ENCODE results near the gene NR1H4.

DNA sequence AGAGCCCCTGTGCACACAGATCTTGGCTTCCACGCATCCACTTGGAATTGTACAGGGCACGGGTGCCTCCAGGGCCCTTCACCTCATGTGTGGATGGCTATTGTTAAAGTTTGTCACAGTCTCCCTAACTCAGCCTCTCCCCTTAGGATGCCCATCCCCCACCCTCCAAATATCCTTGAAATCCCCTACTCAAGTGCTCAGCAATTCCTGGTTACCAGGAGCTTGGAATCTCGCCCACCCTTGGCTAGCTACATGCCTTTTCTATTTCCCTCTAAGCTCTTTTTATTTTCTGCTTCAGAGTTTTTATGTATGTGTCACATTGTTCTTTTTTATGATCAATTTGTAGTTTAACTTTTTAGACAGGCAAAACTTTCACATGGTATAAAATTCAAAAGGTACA is 13.0 kb upstream of the NR1H4 start:
- TF ChIP-seq ZMIZ1 (IDR thresholded peaks at IDR 0.05; ENCODE audit: low read depth in 2 of 2, low read length in 2 of 2) (no peak), ZFX (CRISPR knock-in tag; IDR thresholded peaks at IDR 0.05) (no peak), MEIS2 (IDR thresholded peaks at IDR 0.05; ENCODE audit: partially characterized antibody) (no peak), CTCF (IDR thresholded peaks at IDR 0.05 in 2 of 3, conservative IDR thresholded peaks at IDR 0.05 in 1 of 3; ENCODE audit: insufficient read depth in 2 of 3, low read depth in 1 of 3, low read length in 3 of 3) (no peak), CEBPG (CRISPR knock-in tag; IDR thresholded peaks at IDR 0.05) (no peak), CEBPG (tag; conservative IDR thresholded peaks at IDR 0.05 in 1 of 2, IDR thresholded peaks at IDR 0.05 in 1 of 2) (no peak), LEF1 (IDR thresholded peaks at IDR 0.05) (no peak), HNRNPH1 (optimal IDR thresholded peaks at IDR 0.05; ENCODE audit: low read depth, low read length) (no peak), USF1 (CRISPR knock-in tag; IDR thresholded peaks at IDR 0.05) (no peak), ZNF217 (CRISPR knock-in tag; IDR thresholded peaks at IDR 0.05) (no peak)
- TF ChIP-seq, protein P1, sequence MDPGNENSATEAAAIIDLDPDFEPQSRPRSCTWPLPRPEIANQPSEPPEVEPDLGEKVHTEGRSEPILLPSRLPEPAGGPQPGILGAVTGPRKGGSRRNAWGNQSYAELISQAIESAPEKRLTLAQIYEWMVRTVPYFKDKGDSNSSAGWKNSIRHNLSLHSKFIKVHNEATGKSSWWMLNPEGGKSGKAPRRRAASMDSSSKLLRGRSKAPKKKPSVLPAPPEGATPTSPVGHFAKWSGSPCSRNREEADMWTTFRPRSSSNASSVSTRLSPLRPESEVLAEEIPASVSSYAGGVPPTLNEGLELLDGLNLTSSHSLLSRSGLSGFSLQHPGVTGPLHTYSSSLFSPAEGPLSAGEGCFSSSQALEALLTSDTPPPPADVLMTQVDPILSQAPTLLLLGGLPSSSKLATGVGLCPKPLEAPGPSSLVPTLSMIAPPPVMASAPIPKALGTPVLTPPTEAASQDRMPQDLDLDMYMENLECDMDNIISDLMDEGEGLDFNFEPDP (CRISPR knock-in tag; IDR thresholded peaks at IDR 0.05), result no peak

Measured in K562 (cell line).